GM18499 (cell line): ENCODE results near the gene EIF4E3.

Experiments used
- ATAC-seq: cut with Tn5 transposase; IDR thresholded peaks from one replicate; pipeline ENCODE4 v1.9.1; 2021; ENCODE audit warnings: moderate number of reproducible peaks; ENCODE audit not compliant: insufficient read depth, unreplicated experiment

EIF4E3 gene

DNA sequence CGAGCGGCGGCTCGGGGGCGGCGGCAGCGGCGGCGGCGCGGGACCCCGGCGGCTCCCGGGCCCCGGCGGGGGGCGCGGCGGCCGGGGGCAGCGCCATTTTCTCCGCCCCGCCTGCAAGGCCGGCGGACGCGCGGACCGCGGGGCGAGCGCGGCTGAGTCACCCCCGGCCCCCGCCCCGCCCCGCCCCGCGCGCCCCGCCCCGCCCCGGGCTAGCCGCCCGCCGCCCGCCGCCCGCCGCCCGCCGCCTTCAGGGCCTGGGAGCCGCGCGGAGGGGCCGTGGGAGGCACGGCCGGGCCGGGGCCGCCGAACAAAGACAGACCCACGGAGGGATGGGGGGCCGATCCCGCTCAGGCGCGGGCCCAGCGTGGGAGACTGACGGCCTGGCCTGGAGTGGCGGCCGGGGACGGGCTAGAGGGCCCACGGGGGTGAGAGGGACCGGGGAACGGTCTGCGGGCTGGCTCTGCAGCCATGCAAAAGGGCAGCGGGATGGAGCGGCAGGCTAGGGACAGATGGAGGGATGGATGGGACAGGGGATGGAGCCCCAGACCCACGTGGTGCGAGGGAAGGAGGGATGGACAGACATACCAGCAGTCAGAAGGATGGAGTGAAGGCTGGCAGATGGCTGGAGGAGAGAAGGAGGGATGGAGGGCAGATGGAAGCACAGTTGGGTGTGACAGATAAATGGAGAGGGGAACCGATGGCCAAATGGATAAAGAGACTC lies at the start of gene EIF4E3:
TSS of gene EIF4E3 (minus strand) at position 132 of the 721 bp plus-strand sequence. CDS start at position 97, 35 bp downstream.
- ATAC-seq: no peak

DNA sequence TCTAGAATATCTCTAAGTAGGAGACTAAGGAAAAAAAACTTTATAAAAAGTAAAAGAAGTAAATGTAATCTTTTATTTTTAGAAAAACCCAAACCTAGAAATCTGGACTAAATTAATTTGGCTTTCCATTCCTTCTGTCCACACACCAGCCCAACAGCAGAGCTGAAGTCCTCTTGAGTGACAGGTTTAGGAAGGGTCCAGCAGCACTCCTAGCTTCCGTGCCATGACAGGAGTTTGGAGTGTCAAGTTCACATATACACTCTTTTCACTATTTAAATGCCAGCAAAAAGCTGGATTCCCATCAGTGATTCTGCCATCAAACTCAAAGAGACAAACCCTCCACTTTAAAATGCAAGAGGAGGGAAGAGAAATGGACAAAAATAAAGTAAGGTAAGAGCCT lies 46.7 kb upstream of the EIF4E3 start:
- ATAC-seq: no peak

DNA sequence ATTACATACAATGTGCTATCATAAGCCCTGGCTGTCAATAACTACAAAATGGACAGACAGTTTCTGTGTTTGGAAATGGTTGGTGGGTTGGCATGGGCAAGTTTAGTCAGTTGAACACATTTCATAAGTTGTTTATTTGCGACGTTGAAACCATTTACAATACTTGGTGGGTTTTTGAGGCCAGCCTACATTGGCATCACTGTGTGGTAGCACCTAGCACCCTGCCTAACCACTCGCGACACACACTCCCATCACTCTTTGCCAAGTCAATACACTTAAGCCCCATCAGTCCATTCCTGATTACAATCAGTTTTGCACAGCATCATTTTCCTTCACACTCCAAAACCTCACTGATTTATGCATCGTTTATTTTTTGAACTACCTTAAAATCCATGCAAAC lies 45.9 kb upstream of the EIF4E3 start:
- no peak for ATAC-seq

DNA sequence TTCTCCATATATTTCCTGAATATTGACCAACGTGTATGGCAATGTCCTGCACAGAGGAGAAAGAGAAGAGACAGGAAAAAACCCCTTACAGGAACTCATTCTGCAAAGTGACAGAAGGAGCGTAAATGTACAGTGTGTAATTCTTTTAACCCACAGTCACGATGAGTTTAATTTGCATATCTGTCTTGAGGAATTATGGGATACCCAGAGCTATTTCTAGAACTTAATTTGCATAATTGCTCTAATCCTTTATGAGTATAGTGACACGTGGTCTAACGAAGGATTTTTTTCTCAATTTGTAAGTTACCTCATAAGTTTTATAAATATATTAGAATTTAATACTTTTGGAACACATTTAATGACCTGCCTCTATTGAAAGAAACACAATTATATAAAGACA lies 38.2 kb upstream of the EIF4E3 start:
- no peak for ATAC-seq

DNA sequence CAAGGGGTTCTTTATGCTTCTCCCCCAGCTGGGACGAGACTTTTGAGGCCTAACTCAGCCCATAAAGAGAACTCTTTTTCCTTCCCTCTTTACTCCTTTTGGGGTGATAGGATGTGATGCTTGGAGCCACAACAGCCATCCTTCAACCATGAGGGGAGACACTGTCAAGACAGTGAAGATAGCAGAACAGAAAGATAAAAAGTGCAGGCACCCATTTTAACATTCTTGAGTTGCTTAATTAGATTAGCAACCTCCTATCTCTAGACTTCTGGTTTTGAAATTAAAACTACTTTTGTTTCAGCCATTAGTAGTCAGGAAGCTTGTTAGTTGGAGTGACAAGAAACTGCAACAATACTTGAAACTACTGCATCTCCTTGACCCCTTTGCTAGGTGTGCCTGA lies 34.9 kb upstream of the EIF4E3 start:
- ATAC-seq: no peak

DNA sequence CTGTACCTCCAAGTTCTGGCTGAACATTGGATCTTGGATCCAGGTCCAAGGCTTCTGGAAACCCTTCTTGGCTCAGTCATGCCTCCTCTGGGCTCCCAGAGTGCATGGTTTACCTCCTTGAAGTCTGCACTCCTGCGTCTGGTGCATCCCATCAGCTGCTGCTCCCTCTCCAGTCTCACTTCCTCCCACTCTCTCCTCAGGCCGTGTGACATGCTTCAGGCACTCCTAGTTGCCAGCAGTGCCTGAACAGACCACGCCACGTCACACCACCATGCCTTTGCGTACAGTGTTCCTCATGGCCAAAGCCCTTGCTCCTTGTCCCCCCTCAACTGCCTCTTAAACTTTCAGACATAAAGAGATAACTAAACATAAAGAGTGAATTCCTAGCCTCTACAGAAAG lies 34.2 kb upstream of the EIF4E3 start:
- ATAC-seq: no peak

DNA sequence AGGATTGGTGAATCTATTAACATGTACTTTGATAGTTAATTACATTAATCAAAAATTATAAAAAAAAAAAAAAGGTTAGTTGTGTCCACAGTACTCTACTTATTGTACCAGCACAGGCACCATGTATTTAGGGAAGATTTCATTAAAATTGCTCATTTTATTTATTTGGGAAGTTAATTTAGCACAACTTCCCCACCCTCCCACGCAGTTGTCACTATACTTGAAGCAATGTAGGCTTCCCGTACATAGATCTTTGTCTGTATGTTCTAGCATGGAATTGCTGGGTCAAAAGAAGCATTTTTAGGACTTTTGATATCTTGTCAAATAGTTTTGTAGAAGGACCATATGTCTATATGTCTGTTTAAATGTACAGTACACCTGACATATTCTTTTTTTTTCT lies 32.9 kb upstream of the EIF4E3 start:
- ATAC-seq: no peak

DNA sequence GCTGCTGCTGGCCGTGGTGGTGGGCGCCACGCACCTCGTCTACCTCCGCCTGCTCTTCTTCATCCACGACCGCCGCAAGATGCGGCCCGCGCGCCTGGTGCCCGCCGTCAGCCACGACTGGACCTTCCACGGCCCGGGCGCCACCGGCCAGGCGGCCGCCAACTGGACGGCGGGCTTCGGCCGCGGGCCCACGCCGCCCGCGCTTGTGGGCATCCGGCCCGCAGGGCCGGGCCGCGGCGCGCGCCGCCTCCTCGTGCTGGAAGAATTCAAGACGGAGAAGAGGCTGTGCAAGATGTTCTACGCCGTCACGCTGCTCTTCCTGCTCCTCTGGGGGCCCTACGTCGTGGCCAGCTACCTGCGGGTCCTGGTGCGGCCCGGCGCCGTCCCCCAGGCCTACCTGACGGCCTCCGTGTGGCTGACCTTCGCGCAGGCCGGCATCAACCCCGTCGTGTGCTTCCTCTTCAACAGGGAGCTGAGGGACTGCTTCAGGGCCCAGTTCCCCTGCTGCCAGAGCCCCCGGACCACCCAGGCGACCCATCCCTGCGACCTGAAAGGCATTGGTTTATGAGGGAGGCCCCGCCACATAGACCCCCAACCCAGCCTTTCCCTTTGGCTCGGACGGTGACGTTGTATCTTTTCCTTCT lies 29.5 kb upstream of the EIF4E3 start:
- ATAC-seq: no peak

DNA sequence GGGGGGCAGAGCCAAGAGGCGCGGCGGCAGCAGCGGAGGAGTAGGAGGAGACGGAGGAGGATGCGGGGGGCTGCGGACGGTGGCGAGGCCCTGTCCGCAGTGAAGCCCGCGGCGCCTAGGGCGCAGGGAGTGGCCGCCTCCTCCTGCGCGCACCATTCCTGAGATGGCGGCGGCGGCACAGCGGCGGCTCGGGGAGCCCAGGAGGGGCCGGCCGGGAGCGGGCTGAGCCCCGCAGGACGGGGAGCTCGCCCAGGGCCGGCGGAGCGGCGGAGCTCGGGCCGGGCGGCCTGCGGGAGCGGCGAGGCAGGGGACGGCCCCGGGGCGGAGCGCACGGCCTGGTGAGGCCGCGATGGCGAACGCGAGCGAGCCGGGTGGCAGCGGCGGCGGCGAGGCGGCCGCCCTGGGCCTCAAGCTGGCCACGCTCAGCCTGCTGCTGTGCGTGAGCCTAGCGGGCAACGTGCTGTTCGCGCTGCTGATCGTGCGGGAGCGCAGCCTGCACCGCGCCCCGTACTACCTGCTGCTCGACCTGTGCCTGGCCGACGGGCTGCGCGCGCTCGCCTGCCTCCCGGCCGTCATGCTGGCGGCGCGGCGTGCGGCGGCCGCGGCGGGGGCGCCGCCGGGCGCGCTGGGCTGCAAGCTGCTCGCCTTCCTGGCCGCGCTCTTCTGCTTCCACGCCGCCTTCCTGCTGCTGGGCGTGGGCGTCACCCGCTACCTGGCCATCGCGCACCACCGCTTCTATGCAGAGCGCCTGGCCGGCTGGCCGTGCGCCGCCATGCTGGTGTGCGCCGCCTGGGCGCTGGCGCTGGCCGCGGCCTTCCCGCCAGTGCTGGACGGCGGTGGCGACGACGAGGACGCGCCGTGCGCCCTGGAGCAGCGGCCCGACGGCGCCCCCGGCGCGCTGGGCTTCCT lies 28.8 kb upstream of the EIF4E3 start, which contains the start of gene GPR27:
TSS of gene GPR27 (plus strand) at position 155 of the 909 bp plus-strand sequence. CDS start at position 350, 195 bp downstream.
- no peak for ATAC-seq

DNA sequence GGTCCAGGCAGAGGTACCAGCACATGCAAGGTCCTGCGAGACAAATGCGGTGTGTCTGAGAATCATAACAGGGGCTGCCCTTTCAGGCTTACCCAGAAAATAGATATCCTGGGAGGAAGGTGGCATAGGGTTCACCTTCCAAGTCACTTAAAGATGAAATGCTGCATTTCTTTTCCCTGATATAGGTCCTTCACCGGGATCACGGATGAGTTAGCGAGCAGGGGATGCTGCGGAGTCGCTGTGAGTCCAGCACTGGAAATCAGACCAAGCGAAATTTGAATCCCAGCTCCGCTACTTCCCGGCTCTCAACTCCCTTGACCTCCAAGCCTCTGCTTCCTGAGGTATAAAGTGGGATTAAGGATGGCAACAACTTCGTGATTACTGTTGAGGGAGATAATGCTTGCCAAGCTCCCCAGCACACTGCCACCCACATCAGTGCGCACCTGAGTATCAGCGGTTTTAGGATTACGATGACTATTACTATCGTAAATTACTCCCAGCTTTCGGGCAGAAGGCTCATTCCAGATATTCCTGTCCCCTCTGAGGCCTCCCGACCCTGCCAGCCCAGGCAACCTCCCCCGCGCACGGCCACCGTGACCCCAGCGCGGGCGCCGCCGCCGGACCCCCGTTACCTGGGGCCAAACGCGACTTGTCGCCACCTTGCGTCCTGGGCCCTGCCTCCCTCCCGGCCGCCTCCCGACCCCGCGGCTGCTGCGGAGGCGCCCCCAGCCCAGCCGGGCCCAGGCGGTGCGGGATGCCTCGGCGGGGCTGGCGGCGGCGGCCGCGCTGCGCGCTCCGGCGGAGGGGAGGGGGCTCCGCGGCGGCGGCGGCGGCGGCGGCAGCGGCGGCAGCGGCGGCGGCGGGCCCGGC lies 27.9 kb upstream of the EIF4E3 start:
- no peak for ATAC-seq

DNA sequence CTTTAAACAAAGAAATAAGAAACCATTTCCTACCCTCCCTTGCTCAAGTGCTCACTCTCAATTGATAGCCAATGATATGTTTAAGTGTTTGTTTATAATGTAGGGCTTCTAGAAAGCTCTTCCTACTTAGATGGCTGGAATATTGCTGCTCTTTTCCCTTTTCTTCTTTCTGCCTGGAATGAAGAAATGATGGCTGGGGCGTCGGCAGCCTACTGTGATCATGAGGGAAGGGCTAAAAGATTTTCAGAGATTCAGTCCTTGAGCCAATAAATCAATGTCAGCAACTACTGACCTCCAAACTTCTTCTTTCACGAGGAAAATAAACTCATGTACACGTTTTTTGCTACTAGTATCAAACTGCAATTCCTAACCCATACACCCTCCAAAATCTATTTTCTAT lies 26.4 kb upstream of the EIF4E3 start:
- ATAC-seq: no peak

DNA sequence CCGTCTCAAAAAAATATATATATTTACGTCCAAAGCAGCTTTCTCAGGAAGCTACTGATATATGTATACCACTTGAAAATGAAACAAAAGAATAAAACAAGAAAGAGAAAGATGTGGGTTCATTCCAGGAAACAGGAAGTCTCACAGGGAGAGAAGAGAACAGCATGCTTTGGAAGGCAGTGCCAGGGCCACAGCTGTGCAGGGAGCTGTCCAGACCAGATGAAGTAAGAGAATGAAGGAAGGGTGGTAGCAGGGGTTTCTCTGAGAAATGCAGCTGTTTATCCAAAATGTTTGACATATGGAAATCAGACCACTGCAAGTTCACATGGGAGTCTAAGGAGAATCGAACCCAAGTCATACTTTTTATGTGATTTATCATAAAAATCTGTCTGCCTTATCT lies 19.5 kb upstream of the EIF4E3 start:
- ATAC-seq: no peak

DNA sequence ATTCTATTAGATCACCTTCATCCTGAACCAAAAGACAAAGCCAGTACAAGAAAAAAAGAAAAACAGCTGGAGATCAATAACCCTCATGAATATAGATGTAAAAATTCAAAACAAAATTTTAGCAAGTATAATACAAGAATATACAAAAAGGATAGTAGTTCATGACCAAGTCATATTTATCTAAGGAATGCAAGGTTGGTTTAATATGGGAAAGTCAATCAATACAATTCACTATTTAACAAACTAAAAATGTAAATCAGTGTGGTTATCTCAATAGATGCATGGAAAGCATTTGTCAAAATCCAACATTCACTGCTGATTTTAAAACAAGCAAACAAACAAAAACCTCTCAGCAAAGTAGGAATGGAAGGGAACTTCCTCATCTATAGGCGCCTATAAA lies 17.4 kb upstream of the EIF4E3 start:
- no peak for ATAC-seq

DNA sequence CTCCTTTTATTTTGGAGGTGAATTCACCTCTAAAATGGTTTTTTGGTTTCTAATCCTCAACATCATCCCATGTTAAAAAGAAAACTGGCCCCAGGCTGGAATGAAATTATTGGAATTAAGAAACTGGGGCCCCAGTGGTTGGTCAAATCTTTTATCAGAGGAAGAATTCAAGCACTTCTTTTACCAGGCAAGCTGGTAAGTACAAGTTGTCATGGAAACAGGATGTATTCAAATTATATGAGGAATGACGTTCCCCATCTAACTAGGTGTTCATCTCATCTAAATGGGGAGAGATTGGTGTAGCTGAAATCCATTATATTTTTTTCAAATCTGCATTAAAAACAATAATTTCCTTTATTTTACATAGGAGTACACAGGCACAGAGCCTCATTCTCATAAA lies 9.7 kb upstream of the EIF4E3 start:
- no peak for ATAC-seq

DNA sequence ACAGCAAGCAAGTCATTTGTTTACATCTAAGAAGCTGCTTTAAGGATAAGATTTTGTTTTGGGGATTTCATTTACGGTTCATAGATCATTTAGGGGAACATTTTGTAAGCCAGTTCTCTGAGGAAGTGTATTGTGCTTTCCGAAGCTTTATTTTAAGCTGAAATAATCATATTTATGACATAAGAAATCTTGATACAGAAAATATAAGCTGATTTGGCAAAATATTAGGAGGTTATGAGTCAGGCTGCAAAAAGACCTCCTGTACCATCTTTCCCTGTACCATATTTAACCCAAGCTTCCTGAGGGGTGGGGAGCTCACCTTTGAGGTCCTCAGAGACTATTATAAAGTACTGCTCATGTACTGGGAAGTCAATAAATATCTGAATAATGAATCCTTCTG lies 8.1 kb upstream of the EIF4E3 start:
- no peak for ATAC-seq

DNA sequence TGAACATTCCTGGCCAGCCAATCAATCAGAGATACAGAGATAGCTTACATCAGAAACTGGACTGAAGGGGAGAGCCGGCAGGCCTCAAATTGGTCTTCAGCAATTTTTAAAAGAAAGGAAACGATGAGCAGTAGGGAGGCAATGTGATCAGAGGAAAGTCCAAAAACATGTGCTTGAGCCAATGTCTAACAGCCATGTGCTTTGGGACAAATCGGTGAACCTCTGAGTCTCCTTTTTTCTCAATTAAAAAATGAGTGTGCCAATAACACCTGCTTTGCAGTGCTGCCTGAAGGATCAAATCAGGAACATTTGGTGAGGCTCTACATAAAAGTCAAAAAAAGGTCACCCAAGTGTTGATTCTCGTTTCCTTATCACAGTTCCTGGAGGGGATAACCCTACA lies 7.4 kb upstream of the EIF4E3 start:
- no peak for ATAC-seq

DNA sequence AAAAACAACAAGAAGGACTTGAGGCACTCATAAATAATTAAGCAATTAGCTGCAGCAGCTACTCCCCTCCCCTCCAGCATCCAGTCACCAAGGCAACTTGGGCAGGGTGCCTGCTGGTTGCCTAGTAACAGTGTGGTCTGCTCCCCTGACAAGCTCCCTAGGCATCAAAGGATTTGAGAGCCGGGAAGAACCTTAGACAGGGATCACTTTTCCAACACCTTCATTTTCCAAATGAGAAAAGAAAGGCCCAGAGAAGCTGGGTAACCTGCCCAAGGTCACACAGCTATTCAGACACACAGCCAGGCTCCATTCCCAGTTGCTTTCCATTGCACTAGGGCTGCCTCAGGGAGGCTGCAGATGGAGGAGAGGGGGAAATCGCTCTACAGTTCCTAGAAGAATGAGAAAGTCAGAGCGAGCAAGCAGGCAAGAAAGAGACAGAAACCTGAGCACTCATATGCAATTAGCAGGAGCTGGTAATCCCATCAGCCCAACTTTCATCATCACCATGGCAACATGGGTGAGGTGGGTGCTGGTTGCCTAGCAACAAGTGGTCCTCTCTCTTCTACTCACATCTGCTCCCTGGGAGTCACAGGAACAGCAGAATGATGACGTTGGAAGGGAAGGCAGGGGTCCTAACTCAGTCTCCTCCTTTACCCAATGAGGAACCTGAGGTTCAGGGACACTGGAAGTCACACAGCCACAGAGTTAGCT lies 3.6 kb upstream of the EIF4E3 start:
- ATAC-seq: no peak

DNA sequence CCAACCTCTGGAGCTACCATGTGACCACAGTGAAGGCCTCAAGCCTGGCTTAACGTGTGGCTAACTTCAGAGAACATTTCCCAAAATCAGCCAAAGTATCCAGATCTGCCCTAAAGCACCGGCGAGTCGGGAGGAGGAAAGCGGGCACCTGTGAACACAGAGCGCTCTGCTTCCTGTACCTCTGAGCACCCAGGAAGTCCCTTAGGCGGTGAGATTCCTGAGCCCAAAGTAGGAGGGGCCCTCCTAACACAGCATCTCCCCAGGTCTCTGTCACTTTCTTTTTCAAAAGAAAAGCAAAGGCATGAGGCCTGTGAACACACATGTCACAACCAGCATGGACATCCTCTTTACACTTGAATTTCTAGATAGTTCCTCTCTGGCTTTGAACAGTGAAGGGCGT lies 944 bp upstream of the EIF4E3 start:
- no peak for ATAC-seq

DNA sequence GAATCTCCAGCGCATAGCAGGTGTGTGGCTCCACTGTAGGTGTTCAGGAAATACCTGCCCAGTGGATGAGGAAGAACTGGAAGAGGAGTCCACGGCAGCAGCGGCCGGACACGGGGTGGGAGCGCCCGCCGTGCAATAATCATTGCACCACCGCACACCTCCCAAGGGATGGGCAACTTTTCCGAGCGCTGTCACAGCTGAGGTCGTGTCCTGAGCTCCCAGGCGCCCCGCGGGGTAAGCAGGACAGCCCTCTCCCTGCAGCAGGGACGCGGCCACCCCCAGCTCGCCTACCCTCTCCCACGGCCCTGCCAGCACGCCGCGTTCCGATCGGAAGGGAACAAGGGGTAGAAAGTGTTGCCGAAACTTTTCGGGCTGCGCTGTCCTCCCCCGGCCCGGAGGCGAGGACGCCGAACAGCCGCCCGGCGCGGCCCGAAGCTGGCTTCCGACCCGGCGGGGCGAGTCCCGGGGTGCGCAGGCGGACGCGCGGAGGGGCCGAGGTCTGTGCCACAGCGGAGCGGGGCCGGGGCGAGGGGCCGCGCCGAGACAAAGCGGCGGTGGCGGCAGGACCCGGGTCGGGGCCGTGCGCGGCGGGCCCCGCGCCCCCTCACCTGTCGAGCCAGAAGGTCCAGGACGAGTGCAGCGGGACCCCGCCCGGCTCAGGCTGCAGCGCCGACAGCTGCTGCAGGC lies 475 bp downstream of the EIF4E3 start:
- ATAC-seq: no peak
